ENCODE measurements around the gene CNTNAP2.
A peak's percentile ranks its signal among the peaks of the same experiment; 100 is the strongest.

The CNTNAP2 gene

DNA sequence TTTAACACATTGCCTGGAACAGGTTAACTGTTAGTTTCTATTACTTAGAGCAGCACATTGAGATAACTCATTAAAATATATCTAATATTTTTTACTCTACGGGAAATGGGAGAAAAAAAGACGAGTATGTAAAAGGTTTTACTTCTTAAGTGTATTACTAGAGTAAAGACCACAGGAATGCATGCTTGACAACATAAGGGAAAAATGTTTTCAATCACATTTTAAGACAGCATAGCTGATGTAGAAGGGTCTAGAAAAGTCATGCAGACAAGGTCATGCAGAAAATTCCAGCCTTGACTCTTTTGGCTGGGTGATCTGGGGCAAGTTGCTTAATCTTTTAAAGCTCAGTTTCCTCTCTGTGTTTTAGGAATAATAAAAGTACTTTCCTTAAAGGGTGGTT is 806.2 kb downstream of the CNTNAP2 start:
- no peak for DNase-seq

DNA sequence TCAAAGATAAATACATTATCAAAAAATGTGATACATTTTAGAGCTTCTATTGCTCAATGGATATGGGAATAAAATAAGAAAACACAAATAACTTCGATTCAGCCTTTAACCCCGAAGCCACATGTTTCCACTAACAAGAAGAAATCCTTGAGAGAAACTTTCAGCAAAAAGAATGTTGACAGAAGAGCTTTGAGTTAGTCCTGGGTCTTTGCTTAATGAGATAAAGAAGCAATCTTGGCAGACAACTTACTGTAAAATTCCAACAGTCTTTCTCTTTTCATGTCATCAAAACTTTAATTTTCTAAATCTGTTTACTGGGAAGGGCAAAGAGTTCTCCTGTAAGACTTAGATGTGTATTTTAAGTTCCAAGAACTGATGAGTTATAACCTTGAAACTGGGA is 810.2 kb downstream of the CNTNAP2 start:
- DNase-seq, result no peak

DNA sequence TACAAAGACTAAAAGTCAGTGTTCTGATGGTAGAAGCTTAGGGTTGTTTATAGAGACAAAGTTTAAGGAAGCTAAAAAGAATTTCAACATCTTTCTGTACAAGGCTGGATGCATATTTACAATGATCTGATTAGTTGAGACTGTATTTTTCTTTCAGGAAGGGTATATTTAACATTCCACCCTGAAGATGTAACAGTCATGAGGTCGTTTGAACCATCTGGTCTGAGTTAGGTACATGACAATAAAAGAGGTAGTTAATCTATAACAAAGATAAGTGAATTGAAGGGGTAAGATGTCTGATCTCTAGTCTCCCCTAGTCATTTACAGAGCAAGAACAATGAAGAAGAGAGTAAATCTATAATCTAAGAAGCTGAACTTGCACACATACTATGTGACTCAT is 821.2 kb downstream of the CNTNAP2 start:
- no peak for DNase-seq

DNA sequence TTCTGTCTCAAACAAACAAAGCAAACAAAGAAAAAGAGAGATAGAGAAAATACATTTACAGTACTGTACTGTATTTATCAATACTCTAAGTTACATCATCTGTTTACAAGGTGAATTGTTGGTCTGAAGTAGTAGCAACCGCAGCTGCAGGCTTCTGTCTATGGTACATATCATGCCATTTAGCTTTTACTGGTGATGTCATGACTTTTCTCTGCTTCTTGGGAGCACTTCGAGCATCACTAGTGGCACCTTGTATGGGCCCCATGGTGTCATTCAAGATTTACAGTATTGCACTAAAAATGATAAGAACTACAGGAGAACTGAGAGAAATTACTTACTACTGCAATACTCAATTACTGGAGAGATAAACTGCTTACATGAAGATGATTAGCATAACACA is 826.9 kb downstream of the CNTNAP2 start:
- no peak for DNase-seq

DNA sequence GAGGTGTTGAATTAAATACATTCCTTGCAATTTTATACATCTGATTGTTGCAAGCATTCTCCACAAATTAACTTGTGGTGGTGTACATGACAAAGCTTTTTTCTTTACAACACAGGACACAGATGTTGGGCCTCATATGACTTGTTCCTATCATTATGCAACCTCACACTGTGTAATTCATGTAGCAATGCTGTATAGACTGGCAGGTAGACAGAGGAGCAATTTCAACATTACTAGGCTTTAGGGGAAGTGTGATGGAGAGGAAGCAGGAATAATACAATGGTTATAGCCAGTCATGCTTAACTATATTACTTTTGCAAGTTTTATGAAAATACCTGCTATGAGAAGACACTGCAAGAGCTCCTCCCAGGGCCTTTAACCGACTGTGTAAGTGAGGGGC is 832.1 kb downstream of the CNTNAP2 start:
- no peak for DNase-seq

DNA sequence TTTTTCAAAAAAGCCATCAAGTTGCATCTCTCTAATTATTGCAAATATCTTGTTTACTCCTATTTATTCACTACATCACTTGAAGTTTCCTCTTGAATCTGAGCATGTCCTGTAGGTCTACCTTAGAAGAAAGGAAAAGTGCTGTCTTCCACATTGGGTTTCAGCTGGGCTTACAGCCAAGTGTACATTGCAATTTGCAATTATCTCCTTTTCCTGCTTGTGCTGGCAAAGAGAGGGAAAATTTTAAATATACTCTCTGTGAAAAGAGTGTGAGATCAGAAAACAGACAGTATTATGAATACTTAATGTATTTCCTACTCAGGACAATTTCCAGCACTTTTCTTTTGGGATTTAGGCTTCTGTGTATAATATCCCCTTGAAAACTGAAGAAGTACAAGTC is 839.7 kb downstream of the CNTNAP2 start:
- peak; percentile 77 to 94 for DNase-seq

DNA sequence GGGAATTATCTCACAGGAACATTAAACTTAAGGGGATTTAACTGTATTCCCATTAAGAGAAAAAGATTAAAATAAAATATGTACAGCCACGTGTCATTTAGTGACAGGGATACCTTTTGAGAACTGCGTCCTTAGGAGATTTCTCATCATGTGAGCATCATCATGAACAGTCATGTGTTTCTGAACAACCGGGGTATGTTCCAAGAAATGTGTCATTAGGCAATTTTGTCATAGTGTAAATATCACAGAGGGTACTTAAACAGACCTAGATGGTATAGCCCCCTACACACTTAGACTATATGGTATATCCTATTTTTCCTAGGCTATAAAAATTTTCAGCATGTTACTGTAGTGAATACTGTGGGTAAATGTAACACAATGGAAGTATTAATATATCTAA is 840.3 kb downstream of the CNTNAP2 start:
- DNase-seq, result peak; percentile 72 to 94

DNA sequence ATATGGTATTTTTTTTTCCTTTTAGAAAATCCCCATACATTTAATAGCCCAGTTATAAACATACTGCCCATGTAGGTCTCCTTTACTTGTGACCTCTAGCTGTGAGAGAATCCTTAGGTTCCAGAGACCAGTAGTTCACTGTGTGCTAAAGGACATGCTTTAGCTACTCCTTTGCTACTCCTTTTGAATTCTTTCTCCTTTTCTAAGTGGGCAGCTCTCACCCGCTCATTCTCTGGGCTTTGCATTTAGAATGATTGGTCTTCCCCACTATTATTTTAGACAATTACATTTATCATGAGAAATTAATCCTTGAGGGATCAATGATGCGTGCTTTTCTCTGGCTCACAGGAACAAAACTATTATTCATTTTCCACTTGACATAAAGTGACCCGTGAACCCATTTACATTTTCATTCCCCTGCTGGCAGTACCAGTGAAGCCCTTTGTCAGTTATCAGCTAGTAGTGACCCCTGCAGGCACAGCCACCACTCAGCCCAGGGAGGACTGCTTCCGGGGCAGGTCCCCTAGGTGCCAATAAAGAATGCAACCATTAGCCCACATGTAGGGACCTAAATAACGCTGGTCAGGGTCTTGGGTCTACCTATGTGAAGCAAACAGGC is 844.3 kb downstream of the CNTNAP2 start:
- DNase-seq, result peak in 1 of 2 experiments; percentile 40

DNA sequence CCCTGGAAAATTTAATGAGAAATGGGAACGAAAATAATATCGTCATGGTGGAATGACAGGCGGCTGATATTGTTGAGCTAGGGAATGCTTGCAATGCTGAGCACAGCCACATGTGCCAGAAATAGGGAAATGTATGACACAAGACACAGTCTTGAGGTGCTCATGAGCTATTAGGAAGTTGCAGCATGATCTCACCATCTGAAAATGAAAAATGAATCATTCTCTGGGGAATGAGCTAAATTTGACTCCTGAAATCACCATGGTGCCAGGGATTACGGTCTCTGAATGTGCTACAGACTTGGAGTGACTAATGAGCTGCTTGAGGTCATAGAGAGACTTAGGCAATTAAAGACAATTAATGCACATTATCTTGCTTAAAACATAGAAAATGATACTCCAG is 845.0 kb downstream of the CNTNAP2 start:
- no peak for DNase-seq

DNA sequence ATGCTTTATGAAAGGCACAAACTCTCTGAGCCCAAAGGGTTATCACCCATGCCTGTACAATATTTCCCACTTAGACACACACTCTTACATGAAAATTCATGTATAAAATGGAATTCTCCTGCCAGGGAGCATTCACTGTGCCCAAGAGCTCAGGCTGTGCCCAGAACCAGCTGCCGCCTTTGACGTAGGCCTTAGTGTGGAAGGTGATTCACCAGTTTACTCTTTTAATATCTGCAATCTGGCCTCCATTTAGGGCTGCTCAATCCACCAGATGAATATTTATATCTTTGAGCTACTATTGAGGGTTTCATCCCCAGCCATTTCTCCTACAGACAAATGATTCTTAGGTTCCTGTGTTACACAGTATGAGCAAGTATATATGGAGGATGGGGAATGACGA is 849.7 kb downstream of the CNTNAP2 start:
- DNase-seq, result no peak

DNA sequence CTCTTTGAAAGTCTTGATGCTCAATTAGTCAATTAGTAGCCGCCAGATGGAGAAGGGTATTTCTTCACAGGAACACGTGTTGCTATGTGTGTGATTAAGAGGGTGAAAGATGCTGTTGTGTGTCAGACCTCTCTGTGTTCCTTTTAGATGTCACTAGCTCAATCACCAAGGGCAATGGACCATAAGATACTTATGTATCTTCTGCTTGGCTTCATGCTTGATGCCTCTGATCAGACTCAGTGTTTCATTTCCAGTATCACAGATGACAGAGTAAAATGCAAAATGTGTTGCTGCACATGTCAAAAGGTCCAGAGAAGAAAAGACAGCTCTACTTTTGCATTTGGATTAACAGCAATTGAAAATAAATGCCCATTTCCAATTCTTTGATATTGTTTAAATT is 865.9 kb downstream of the CNTNAP2 start:
- no peak for DNase-seq

DNA sequence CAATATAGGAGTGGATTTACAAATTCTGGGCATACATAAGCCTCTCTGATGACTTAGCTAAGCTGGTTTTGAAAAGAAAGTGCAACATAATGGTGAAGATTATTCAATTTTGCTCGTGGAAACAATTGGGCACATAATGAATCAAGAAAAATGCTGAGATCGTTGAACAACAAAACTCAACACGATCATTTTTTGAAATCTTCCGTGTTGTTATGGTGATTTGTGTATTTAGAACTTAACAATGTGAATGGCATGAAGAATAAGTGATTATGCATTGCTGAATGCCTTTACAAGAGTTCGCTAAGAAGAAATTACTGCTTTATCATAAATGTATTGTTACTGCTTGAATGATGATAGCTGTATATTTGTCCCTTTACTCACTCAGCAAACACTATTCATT is 875.0 kb downstream of the CNTNAP2 start:
- DNase-seq, result no peak

DNA sequence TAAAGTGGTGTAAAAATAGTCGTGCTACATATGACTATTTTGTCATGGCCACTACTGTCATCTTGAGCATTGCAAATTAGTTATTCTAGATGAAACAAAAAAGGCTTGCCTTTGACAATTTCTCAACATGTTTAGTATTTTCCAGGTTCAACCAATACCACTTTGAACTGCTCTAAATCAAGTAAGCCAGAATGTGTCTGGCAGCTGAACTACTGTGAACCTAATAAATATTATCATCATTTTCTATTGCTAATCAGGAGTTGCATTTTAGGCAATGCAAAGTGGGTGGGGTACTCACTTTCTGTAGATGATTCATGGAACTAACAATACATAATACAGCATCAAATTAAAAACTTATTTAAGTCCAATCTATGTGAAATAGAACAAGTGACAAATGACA is 877.2 kb downstream of the CNTNAP2 start:
- no peak for DNase-seq

DNA sequence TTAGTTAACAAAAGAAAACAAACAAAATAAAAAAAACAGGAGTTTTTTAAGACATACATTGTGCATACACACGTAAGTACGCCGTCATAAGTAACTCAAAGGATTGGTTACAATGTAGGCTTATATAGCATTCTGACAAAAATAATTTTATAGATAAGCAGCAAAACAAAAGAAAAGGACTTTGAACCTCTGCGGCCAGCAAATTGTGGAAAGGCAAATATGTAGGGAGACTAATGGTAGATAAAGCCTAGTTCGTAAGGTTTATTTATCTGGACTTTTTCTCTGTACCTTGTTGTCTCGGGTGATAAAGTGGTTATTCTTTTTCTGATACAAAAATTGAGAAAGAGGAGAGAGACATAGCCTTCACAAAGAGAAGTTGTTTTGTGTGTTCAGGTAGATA is 891.9 kb downstream of the CNTNAP2 start:
- DNase-seq, result no peak

DNA sequence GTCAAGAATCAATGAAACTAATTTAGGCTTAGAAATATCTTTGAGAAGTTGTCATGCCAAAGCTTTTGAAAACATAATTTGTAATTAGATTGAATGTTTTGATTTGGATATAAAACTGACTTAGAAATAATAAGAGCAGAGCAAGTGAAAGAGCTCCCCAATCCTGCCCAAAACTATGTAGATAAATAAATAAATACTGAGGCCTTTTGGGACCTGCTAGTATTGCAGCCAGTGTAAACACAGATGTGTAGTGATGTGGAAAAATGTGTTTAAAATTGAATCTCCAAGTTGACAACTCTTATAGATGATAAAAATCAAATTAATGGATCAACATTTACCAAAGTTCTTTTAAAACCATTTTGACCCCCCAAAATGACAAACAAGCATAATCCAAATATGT is 896.1 kb downstream of the CNTNAP2 start:
- no peak for DNase-seq

DNA sequence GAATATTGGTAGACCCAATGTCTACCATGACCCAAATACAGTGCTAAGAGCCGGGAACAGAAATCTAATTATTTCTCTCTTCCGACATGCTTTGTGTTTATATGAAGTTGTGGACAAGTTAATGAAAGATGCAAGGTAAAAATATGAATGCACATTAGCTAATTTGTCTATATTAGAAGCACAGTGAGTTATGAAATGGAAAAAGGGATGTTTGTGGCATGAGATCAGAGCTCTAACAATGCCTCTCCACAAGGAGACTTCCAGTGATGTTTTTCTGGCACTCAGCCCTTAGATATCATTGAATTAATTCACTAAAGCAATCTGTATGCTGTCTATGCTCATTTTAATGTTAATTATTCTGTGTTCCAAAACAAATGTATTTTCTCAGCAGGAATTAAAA is 897.2 kb downstream of the CNTNAP2 start:
- peak in 1 of 2 experiments; percentile 24 for DNase-seq

DNA sequence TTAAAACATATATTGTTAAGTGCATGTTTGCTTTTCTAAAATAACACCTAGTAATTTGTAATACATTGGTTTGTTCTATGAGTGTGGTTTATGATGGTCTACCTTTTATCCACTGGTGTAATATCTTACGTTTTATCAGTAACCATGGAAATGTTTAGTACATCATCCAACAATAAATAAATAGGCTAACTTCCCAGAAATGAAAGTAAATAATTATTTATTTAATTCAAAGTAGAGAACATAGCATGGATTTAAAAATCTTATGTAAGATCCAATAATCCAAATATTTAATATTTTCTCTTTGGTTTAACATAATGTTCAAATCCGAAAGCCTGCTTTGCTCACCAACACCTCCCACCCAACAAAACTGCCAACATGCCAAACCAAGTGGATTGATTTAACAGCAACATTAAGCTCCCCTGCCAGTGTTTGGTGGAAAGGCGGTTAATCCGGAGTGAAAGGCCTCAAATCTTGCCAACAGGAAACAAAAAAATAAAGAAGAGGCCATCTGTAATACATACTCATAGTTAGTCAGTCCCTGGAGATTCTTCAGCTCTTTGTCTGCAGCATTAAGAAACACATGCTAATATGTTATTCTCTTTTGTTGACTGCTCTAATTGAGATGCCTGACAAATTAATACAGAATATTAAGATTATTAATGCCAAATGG is 897.8 kb downstream of the CNTNAP2 start:
- no peak for DNase-seq

DNA sequence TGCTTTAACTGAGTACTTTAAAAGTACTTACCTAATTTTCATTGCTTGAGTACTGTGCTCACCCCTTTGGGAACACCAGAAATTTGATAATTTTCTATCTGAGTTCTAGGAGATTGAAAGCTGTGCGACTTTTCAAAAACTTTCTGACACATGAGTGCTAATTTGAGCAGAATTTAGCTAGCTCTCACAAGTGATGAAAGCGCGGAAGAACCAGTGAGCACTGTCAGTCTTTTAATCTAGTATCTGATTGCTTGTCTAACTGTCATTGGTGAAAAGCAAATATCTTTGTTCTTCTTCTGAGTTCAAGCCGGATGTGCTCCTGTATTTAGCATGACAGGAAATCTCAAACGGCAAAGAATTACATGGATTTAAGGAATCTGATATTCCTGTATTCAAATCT is 899.4 kb downstream of the CNTNAP2 start:
- no peak for DNase-seq

DNA sequence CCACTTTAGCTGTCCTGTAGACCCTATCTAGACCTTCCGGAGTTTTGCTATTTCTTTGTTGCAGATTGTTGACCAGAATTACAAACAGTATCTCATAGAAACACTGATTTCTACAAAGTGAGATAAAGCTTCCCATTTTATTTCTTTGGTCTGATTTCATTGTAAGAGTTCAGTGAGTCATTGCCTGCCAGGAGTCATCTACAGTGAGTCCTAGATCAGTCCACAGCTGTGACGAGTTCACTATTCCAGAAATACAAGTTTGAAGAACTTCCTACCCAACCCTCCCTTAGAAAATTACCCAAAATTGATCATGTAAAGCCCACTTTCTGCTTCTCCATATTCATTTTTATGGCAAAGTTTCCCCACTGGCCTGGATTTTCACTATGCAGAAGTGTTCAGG is 905.5 kb downstream of the CNTNAP2 start:
- no peak for DNase-seq

DNA sequence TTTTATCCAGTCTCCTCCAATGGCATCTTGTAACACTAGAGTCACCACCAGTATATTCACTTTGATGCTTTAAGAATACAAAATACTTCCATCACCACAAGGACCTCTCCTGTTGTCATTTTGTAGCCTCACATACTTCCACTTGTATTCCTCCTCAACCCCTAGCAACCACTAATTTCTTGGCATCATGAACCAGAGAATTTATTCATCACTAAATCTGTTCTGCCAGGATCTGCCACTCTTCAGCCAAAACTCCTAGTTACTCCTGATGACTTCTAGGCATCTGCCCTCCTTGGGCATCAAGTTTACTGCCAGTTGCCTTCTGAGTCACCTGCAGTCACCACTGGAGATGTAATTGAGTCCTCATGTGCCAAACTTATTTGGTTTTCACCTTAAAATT is 906.8 kb downstream of the CNTNAP2 start:
- DNase-seq, result no peak

DNA sequence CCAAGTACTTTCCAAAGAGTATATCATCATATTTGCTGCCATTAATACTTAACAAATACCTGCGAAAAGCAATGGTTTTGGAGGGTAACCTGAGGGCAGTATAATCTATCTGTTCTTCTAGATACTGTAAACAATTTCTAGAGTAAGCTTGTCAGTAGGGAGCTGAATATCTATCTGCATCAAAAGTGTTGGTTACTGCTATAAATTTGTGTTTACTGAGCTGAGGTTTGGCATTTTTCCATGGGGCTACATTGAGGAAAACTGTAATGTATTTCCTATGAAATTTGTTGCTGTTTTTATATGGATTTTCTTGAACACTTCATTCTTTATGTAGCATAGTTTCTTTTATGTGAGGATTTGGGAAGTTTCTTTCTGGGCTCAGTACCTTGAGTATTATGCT is 913.4 kb downstream of the CNTNAP2 start:
- DNase-seq, result no peak

DNA sequence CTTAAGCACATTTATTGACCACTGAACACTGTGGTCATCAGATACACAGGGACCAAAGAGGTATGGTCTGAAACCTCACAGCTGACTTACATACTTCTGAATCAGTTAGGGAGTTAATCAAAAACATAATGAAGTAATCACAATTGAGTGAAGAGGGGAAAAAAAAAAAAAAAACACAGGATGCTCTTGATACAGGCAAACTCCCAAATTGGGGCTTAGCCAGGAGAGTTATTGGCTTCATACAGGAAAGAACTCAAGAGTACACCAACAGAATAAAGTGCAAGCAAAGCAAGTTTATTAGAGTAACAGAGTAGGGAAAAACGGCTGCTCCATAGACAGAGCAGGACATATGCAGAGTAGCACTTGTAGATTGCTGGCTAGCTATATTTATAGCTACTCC is 917.0 kb downstream of the CNTNAP2 start:
- DNase-seq, result no peak

DNA sequence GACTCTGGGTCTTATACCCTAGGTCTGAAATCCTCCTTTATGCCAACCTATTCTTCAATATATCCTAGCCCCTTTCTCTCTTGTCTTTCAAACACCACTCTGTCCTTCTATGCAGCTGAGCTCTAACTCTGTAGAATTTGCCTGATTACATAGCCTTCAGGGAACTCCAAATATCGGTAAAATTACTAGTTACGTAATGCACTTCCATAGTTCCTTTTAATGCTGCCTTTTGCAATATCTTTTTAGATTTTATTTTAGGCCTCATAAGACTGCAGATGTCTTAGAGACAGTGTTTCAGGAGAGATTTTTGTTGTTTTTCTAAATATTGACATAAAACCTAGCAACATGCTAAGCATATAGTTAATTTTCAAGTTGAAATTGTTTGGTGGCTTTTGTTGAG is 924.8 kb downstream of the CNTNAP2 start:
- no peak for DNase-seq

DNA sequence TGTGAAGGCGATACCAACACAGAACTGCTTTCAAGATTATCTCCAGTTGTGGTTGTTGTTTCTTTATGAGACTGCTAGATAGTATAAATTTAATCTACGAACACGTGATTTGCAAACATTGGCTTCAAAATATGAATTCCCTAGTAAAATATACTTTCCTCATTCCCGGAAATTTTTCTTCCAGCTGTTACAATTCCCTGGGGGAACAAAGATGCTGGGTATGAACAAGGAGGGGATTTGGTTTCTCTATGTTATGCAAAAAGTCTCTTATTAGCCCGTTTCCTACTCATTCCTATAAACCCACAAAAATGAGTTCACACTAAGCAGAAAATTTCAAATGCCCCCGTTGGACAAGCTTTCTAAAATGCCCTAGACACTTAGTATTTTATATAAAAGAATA is 928.3 kb downstream of the CNTNAP2 start:
- no peak for DNase-seq

DNA sequence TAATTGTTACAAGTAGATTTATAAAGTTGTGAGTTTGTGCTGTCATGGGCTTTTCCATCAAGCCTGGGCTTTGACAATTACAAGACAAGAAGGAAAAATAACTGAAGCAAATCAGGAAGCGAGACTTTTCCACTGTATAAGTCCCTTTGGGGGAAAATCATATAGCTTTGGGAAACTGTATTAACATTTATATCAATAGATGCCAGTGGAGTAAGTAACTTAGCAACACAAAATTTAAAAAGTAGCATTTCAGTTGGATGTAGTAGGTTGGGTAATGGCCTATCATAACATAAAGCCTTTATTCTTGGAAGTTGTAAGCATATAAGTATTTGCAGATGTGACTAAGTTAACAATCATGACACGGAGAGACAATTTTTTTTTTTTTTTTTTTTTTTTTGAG is 931.1 kb downstream of the CNTNAP2 start:
- DNase-seq, result no peak
